ENCODE results near the gene HIPK4. TPM values are rescaled to one million over a fixed set of nuclear protein-coding genes. Genes with fewer than 3 reads are reported as not detected.

HIPK4 gene
- total and polyA plus RNA-seq, 2 experiments from 2014 or later, result 0.21 to 0.52 TPM

DNA sequence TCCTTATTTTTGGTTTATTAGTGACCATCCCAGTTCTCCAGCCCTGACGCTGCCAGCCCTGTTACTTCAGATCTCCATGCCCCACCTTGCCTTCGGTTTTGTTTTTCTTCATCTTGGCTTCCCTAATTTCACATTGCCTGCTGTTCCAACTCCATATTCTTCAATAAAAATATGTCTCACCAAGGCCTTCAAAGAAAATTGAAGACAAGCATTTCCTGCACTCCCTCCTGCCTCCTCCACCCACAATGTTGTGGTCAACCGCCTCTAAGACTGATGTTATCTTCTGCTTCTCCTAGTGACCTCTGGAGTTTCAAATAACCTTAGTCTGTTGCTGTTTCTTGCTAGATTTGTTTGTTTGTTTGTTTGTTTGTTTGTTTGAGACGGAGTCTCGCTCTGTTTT is 26.9 kb downstream of the HIPK4 start:
- H3K4me1 Mint-ChIP-seq, result peaks cover 22% of the 10 kb centered on the region
- H3K27me3 Mint-ChIP-seq (ENCODE audit: insufficient read depth, low read depth, poor library complexity), result peaks cover 5% of the 10 kb centered on the region
- Histone ChIP-seq H3K4me1 (ENCODE audit: insufficient read depth) (peaks cover 20% of the 10 kb centered on the region), H3K9me2 (ENCODE audit: insufficient read depth) (no peaks in the 10 kb centered on the region), H3K36me3 (ENCODE audit: insufficient read depth) (no peaks in the 10 kb centered on the region), H3K79me2 (replicated peaks; ENCODE audit: insufficient read depth) (peaks cover 7% of the 10 kb centered on the region; the same call in 1 of the 2 replicates), H2AFZ (no peak overlapping the region), H3K4me3 (no peak overlapping the region), H3K27me3 (ENCODE audit: insufficient read depth) (no peaks in the 10 kb centered on the region), H3K4me2 (no peak overlapping the region), H4K20me1 (replicated peaks; ENCODE audit: insufficient read depth) (peaks cover 6% of the 10 kb centered on the region; the same call in 1 of the 2 replicates), H3F3A (replicated peaks; ENCODE audit: low read depth) (no peaks in the 10 kb centered on the region), H3K27ac (ENCODE audit: low read depth) (no peak overlapping the region)
- H3K27ac Mint-ChIP-seq, result no peak overlapping the region
- no peaks in the 10 kb centered on the region for H3K9me3 Mint-ChIP-seq
- H3K4me3 Mint-ChIP-seq, result no peak overlapping the region
- no peak for ATAC-seq
- no peak for TF ChIP-seq JUNB (IDR thresholded peaks at IDR 0.05; ENCODE audit: unreplicated experiment)
- TF ChIP-seq ZNF462 (CRISPR knock-in tag; IDR thresholded peaks at IDR 0.05), result no peak
- no peak for TF ChIP-seq CREB1 (CRISPR knock-in tag; IDR thresholded peaks at IDR 0.05; ENCODE audit: low read depth)
- no peak for TF ChIP-seq EZH2 (IDR thresholded peaks at IDR 0.05; ENCODE audit: low read depth, unreplicated experiment)
- no peak for TF ChIP-seq POLR2AphosphoS5 (IDR thresholded peaks at IDR 0.05; ENCODE audit: low read depth)
- no peak for TF ChIP-seq CTCF (conservative IDR thresholded peaks at IDR 0.05; ENCODE audit: low read depth in 2 of 2)
- TF ChIP-seq STAT1 (IDR thresholded peaks at IDR 0.05; ENCODE audit: unreplicated experiment), result no peak
- TF ChIP-seq ZNF331 (CRISPR knock-in tag; IDR thresholded peaks at IDR 0.05; ENCODE audit: low read depth), result no peak
- no peak for TF ChIP-seq ZNF114 (CRISPR knock-in tag; IDR thresholded peaks at IDR 0.05)
- TF ChIP-seq, protein P1, sequence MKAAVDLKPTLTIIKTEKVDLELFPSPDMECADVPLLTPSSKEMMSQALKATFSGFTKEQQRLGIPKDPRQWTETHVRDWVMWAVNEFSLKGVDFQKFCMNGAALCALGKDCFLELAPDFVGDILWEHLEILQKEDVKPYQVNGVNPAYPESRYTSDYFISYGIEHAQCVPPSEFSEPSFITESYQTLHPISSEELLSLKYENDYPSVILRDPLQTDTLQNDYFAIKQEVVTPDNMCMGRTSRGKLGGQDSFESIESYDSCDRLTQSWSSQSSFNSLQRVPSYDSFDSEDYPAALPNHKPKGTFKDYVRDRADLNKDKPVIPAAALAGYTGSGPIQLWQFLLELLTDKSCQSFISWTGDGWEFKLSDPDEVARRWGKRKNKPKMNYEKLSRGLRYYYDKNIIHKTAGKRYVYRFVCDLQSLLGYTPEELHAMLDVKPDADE (IDR thresholded peaks at IDR 0.05), result no peak
- TF ChIP-seq EZH2phosphoT487 (IDR thresholded peaks at IDR 0.05; ENCODE audit: unreplicated experiment), result no peak
- TF ChIP-seq REST (IDR thresholded peaks at IDR 0.05; ENCODE audit: unreplicated experiment), result no peak
- TF ChIP-seq NANOG (IDR thresholded peaks at IDR 0.05; ENCODE audit: borderline replicate concordance), result no peak
- DNase-seq (ENCODE audit: low spot score), result no peak
- H3K36me3 Mint-ChIP-seq (ENCODE audit: low read depth), result peaks cover 9% of the 10 kb centered on the region
